Measurements from ENCODE around the gene PTCSC3. TPM values are rescaled to one million over a fixed set of nuclear protein-coding genes. Genes with fewer than 3 reads are reported as not detected.

The PTCSC3 gene
- total and polyA plus RNA-seq, 9 of the 15 experiments (the other 6 are each of a cell fraction or from before 2014, with no cell fraction given): not detected

GRCh38 chr14:36217027-36217426 lies 40.5 kb upstream of the PTCSC3 start:
- no peaks in the 10 kb centered on the region for H3K4me1 ChIP-seq (replicated peaks in 1 of 2; ENCODE audit: control insufficient read depth in 2 of 2, insufficient read depth in 2 of 2, low read length in 2 of 2)
- no peak overlapping the region for H3K4me3 ChIP-seq
- H3K36me3 ChIP-seq (ENCODE audit: control insufficient read depth, insufficient read depth, low read length): no peaks in the 10 kb centered on the region
- H3K27ac ChIP-seq (ENCODE audit: extremely low read depth, low read depth, low read length): no peak overlapping the region
- DNase-seq (ENCODE audit: extremely low read depth in 1 of 4, low spot score in 3 of 4): no peak
- H3K79me2 ChIP-seq (ENCODE audit: control insufficient read depth, insufficient read depth, low read length): no peaks in the 10 kb centered on the region
- no peaks in the 10 kb centered on the region; a peak in 1 of 5 replicates for H3K27me3 ChIP-seq (ENCODE audit: control insufficient read depth in 2 of 2, insufficient read depth in 2 of 2, low read length in 2 of 2)
- ATAC-seq: no peak
- BruUV-seq (replicated peaks): no TSS peak
- no peak overlapping the region for H3K4me2 ChIP-seq (ENCODE audit: insufficient read depth, low read length)
- intact Hi-C loops (cut with micrococcal nuclease): no loop called here
- no peaks in the 10 kb centered on the region for H3K9me3 ChIP-seq (replicated peaks; ENCODE audit: control insufficient read depth, insufficient read depth, low read depth, low read length)
- FAIRE-seq: no peak
- H3K9me1 ChIP-seq (ENCODE audit: control insufficient read depth, insufficient read depth, low read length): no peaks in the 10 kb centered on the region
- no peak overlapping the region for H3K9ac ChIP-seq (ENCODE audit: insufficient read depth in 1 of 2, low read depth in 2 of 2, low read length in 2 of 2)
- no peaks in the 10 kb centered on the region for H4K20me1 ChIP-seq (replicated peaks; ENCODE audit: control insufficient read depth, insufficient read depth, low read length)
- in situ Hi-C loops (cut with MboI): no loop called here
- WGBS (ENCODE audit: insufficient coverage, low coverage, missing lambda C conversion rate): 0% methylated on average over 1 of the region's 2 CpGs
- ChIA-PET CTCF (ENCODE audit: low intra/inter-chr PET ratio) (no interaction called here), POLR2A (interaction anchor here (0.7 kb wide), 1 partner anchor 675 kb away, joined by 3 read pairs; no protein-coding TSS in a partner anchor)
- H2AFZ ChIP-seq (ENCODE audit: low read depth, low read length): no peak overlapping the region
- no peak for TF ChIP-seq ZFX (CRISPR knock-in tag; IDR thresholded peaks at IDR 0.05)
- TF ChIP-seq GTF2B (IDR thresholded peaks at IDR 0.05; ENCODE audit: extremely low read depth, insufficient read length): no peak
- no peak for TF ChIP-seq MBD2 (IDR thresholded peaks at IDR 0.05; ENCODE audit: borderline replicate concordance, low read depth)
- TF ChIP-seq ZBTB7A (IDR thresholded peaks at IDR 0.05; ENCODE audit: borderline replicate concordance, control insufficient read depth, low read depth, low read length): no peak
- no peak for TF ChIP-seq MGA (IDR thresholded peaks at IDR 0.05)
- TF ChIP-seq ZNF699 (CRISPR knock-in tag; IDR thresholded peaks at IDR 0.05; ENCODE audit: insufficient replicate concordance): no peak
- no peak for TF ChIP-seq DEAF1 (CRISPR knock-in tag; IDR thresholded peaks at IDR 0.05)
- no peak for TF ChIP-seq RUNX1 (IDR thresholded peaks at IDR 0.05; ENCODE audit: low read depth)
- no peak for TF ChIP-seq PCBP2 (IDR thresholded peaks at IDR 0.05; ENCODE audit: low read depth, low read length, poor library complexity, severe bottlenecking)

Measured in K562 (cell line).